Trophoblast cell (in vitro differentiated cells and primary cell): ENCODE measurements around the gene LINS1.

Experiments used
- DNase-seq, 2 donors: peaks; one replicate each; pipeline ENCODE4 v3.0.0-alpha.2; 2016
- H2AFZ ChIP-seq: 2 replicates; pipeline ENCODE4 v1.6.1; 2013; ENCODE audit warnings: low read length, moderate library complexity, mild to moderate bottlenecking; ENCODE audit not compliant: insufficient read depth, poor library complexity
- H2AK5ac ChIP-seq: 2 replicates; pipeline ENCODE4 v1.6.1; 2013; ENCODE audit warnings: mild to moderate bottlenecking, low read length
- H2BK120ac ChIP-seq: 2 replicates; pipeline ENCODE4 v1.6.1; 2013; ENCODE audit warnings: low read length, mild to moderate bottlenecking, moderate library complexity; ENCODE audit not compliant: insufficient read depth, poor library complexity
- H2BK12ac ChIP-seq: 2 replicates; pipeline ENCODE4 v1.6.1; 2013; ENCODE audit warnings: mild to moderate bottlenecking, low read length, moderate library complexity
- H2BK5ac ChIP-seq: 2 replicates; pipeline ENCODE4 v1.6.1; 2013; ENCODE audit warnings: low read length, low read depth, moderate library complexity, mild to moderate bottlenecking; ENCODE audit not compliant: poor library complexity
- H3K14ac ChIP-seq: 2 replicates; pipeline ENCODE4 v1.6.1; 2013; ENCODE audit warnings: mild to moderate bottlenecking, low read length
- H3K18ac ChIP-seq: 2 replicates; pipeline ENCODE4 v1.6.1; 2013; ENCODE audit warnings: mild to moderate bottlenecking, low read length
- H3K23ac ChIP-seq: 2 replicates; pipeline ENCODE4 v1.6.1; 2013; ENCODE audit warnings: low read length
- H3K27ac ChIP-seq: 2 replicates; pipeline ENCODE4 v1.5.1; 2013; ENCODE audit warnings: low read depth, mild to moderate bottlenecking, inconsistent platforms, low read length, moderate library complexity
- H3K27me3 ChIP-seq: 2 replicates; pipeline ENCODE4 v1.6.1; 2013; ENCODE audit warnings: inconsistent platforms, mild to moderate bottlenecking, low read length, moderate library complexity; ENCODE audit not compliant: insufficient read depth
- H3K36me3 ChIP-seq, 2 experiments: 1 replicate in 1 of 2; 2 replicates in 1 of 2; pipeline ENCODE4 v1.6.1; 2013; ENCODE audit warnings: low read length in 2 of 2, mild to moderate bottlenecking in 2 of 2, moderate library complexity in 1 of 2; ENCODE audit not compliant: insufficient read depth in 2 of 2, control insufficient read depth in 1 of 2
- H3K4ac ChIP-seq: 2 replicates; pipeline ENCODE4 v1.6.1; 2013; ENCODE audit warnings: low read depth, mild to moderate bottlenecking, low read length, moderate library complexity
- H3K4me1 ChIP-seq, 2 experiments: 1 replicate in 1 of 2; 2 replicates in 1 of 2; pipeline ENCODE4 v1.6.1; 2013; ENCODE audit warnings: low read length in 2 of 2, mild to moderate bottlenecking in 2 of 2, moderate library complexity in 1 of 2; ENCODE audit not compliant: insufficient read depth in 2 of 2, control insufficient read depth in 1 of 2
- H3K4me2 ChIP-seq: 2 replicates; pipeline ENCODE4 v1.6.1; 2013; ENCODE audit warnings: inconsistent platforms, mild to moderate bottlenecking, low read length, moderate library complexity
- H3K4me3 ChIP-seq: 2 replicates; pipeline ENCODE4 v1.5.1; 2013; ENCODE audit warnings: mild to moderate bottlenecking, low read depth, low read length, inconsistent platforms
- H3K79me1 ChIP-seq: one replicate; pipeline ENCODE4 v1.6.1; 2013; ENCODE audit warnings: low read length
- H3K79me2 ChIP-seq: 2 replicates; pipeline ENCODE4 v1.6.1; 2013; ENCODE audit warnings: low read length, mild to moderate bottlenecking; ENCODE audit not compliant: control insufficient read depth, insufficient read depth, poor library complexity
- H3K9ac ChIP-seq: 2 replicates; pipeline ENCODE4 v1.6.1; 2013; ENCODE audit warnings: mild to moderate bottlenecking, low read length
- H3K9me3 ChIP-seq: 2 replicates; pipeline ENCODE4 v1.6.1; 2013; ENCODE audit warnings: low read depth, mild to moderate bottlenecking, control low read depth, inconsistent platforms, low read length; ENCODE audit not compliant: insufficient read depth
- H4K12ac ChIP-seq: 2 replicates; pipeline ENCODE4 v1.6.1; 2013; ENCODE audit warnings: low read depth, mild to moderate bottlenecking, low read length, moderate library complexity
- H4K8ac ChIP-seq: 2 replicates; pipeline ENCODE4 v1.6.1; 2013; ENCODE audit warnings: low read depth, mild to moderate bottlenecking, low read length, moderate library complexity
- H4K91ac ChIP-seq: one replicate; pipeline ENCODE4 v1.6.1; 2013; ENCODE audit warnings: low read depth, mild to moderate bottlenecking, low read length, moderate library complexity
- WGBS: extraction: QIAGEN DNeasy Blood & Tissue Kit; methylation state at CpG from one replicate; pipeline ENCODE4 v1.1.7; 2013; ENCODE audit warnings: missing lambda C conversion rate; ENCODE audit not compliant: insufficient read length, insufficient coverage; ENCODE audit errors: extremely low coverage; 5-methylcytosine and 5-hydroxymethylcytosine counted together

The LINS1 gene

DNA sequence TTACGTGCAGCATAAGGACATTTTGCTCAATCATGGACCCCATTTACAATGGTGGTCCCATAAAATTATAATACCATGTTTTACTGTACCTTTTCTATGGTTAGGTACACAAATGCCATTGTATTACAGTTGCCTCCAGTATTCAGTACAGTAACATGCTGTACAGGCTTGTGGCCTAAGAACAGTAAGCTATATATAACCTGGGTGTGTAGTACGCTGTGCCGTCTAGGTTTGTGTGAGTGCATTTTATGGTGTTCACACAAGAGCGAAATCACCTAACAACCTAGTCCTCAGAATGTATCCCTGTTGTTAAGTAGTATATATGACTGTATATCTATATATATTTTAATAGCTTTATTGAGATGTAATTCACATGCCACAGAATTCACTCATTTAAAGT, 12.9 kb upstream of the LINS1 start:
- Histone ChIP-seq H2BK120ac (no peak overlapping the region), H3K27ac (no peak overlapping the region), H4K8ac (no peak overlapping the region), H3K79me2 (no peaks in the 10 kb centered on the region), H3K4me2 (no peak overlapping the region), H3K4ac (no peak overlapping the region), H3K23ac (no peak overlapping the region), H4K91ac (no peak overlapping the region), H3K18ac (no peak overlapping the region), H3K4me3 (no peak overlapping the region), H3K9me3 (no peaks in the 10 kb centered on the region), H3K14ac (no peak overlapping the region), H2AFZ (no peak overlapping the region), H3K27me3 (no peaks in the 10 kb centered on the region), H3K79me1 (no peaks in the 10 kb centered on the region), H3K4me1 (no peaks in the 10 kb centered on the region), H3K36me3 (peaks cover 15 to 18% of the 10 kb centered on the region in 2 experiments), H2BK5ac (no peak overlapping the region), H4K12ac (no peak overlapping the region), H3K9ac (no peak overlapping the region), H2AK5ac (no peak overlapping the region), H2BK12ac (no peak overlapping the region)
- no CpG with 5 or more reads among the region's 4 CpGs for WGBS
- DNase-seq: no peak

DNA sequence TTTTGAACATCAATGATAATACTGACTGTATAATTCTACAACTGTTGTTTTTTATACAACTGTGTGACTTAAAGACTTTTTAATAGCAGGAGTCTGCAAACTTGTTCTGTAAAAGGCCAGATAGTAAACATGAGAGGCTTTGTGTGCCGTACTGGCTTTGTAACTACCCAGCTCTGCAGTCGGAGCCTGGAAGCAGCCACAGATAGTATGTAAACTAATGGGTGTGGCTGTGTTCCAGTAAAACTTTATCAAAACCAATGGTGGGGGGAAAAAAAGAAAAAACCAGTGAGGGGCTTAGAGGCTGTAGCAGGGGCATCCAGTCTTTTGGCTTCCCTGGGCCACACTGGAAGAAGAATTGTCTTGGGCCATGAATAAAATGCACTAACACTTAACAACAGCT, 12.4 kb upstream of the LINS1 start:
- H2BK120ac ChIP-seq: no peak overlapping the region
- H3K36me3 ChIP-seq: peaks cover 15 to 20% of the 10 kb centered on the region in 2 experiments
- H4K91ac ChIP-seq: no peak overlapping the region
- H4K8ac ChIP-seq: no peak overlapping the region
- H3K9me3 ChIP-seq: no peaks in the 10 kb centered on the region
- no peak overlapping the region for H4K12ac ChIP-seq
- no peak overlapping the region for H2AFZ ChIP-seq
- no peaks in the 10 kb centered on the region for H3K79me1 ChIP-seq
- H3K14ac ChIP-seq: no peak overlapping the region
- H2BK5ac ChIP-seq: no peak overlapping the region
- H3K18ac ChIP-seq: no peak overlapping the region
- DNase-seq: no peak
- no peaks in the 10 kb centered on the region for H3K27me3 ChIP-seq
- H3K4me1 ChIP-seq: no peaks in the 10 kb centered on the region
- no peak overlapping the region for H2BK12ac ChIP-seq
- H3K9ac ChIP-seq: no peak overlapping the region
- no peak overlapping the region for H3K27ac ChIP-seq
- H3K79me2 ChIP-seq: no peaks in the 10 kb centered on the region
- H3K4me2 ChIP-seq: no peak overlapping the region
- no peak overlapping the region for H3K4me3 ChIP-seq
- no peak overlapping the region for H3K23ac ChIP-seq
- WGBS: no CpG with 5 or more reads among the region's 2 CpGs
- H3K4ac ChIP-seq: no peak overlapping the region
- no peak overlapping the region for H2AK5ac ChIP-seq

DNA sequence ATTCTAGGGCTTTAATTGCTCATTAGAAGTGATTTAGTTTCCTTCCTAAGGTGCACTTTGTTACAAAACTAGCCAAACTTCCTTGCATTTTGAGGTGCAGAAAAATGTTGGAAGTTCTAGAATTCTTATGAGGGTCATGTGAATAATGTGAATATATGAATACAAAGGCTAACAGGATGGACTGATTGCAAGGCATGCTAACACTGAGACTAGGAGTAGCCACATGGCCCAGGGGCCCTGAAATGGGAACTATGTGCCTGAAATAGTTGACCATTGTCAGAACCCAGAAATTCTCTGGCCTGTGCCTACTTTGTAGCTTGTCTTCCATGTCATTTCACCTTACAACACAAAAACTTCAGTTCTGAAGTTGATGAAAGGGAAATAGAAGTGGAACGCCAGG, 11.2 kb upstream of the LINS1 start:
- Histone ChIP-seq H2AFZ (no peak overlapping the region), H3K4me1 (no peaks in the 10 kb centered on the region), H3K18ac (no peak overlapping the region), H3K4me3 (no peak overlapping the region), H2BK120ac (no peak overlapping the region), H4K91ac (no peak overlapping the region), H4K8ac (no peak overlapping the region), H3K9ac (no peak overlapping the region), H3K79me1 (no peaks in the 10 kb centered on the region), H3K4me2 (no peak overlapping the region), H3K27me3 (no peaks in the 10 kb centered on the region), H2BK12ac (no peak overlapping the region), H3K9me3 (no peaks in the 10 kb centered on the region), H4K12ac (no peak overlapping the region), H3K79me2 (no peaks in the 10 kb centered on the region), H3K4ac (no peak overlapping the region), H3K36me3 (peaks cover 17 to 20% of the 10 kb centered on the region in 2 experiments), H3K27ac (no peak overlapping the region), H3K23ac (no peak overlapping the region), H2BK5ac (no peak overlapping the region), H3K14ac (no peak overlapping the region), H2AK5ac (no peak overlapping the region)
- DNase-seq: no peak
- WGBS: no CpG with 5 or more reads among the region's 1 CpG

DNA sequence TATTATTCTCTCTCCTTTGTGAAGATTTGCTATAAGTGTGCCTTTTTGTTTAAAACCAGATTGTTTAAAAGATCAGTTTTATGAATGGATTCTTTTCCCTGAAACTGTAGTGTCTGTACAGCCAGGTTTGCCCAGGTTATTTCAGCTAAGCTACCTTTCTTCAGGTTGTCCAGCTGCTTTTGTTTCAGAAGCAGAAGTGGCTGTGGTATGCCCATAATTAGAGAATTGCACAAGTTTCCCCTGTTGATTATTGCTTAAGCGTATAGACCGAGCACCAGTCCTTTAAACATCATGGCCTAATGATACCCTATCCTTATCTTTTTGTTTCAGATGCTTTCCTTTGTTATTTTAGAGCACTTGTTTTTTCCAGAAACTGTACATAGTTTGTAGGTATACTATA, 10.6 kb upstream of the LINS1 start:
- Histone ChIP-seq H3K36me3 (peaks cover 15 to 23% of the 10 kb centered on the region in 2 experiments), H3K4ac (no peak overlapping the region), H3K27ac (no peak overlapping the region), H4K8ac (no peak overlapping the region), H2AFZ (no peak overlapping the region), H3K4me1 (no peaks in the 10 kb centered on the region), H4K91ac (no peak overlapping the region), H2AK5ac (no peak overlapping the region), H3K18ac (no peak overlapping the region), H3K4me3 (no peak overlapping the region), H2BK5ac (no peak overlapping the region), H3K23ac (no peak overlapping the region), H2BK120ac (no peak overlapping the region), H3K9ac (no peak overlapping the region), H3K27me3 (no peaks in the 10 kb centered on the region), H2BK12ac (no peak overlapping the region), H3K4me2 (no peak overlapping the region), H3K9me3 (no peaks in the 10 kb centered on the region), H3K14ac (no peak overlapping the region), H4K12ac (no peak overlapping the region), H3K79me1 (no peaks in the 10 kb centered on the region), H3K79me2 (no peaks in the 10 kb centered on the region)
- no CpG with 5 or more reads among the region's 2 CpGs for WGBS
- DNase-seq: no peak
